ENCODE data around the gene THAP3.

DNA sequence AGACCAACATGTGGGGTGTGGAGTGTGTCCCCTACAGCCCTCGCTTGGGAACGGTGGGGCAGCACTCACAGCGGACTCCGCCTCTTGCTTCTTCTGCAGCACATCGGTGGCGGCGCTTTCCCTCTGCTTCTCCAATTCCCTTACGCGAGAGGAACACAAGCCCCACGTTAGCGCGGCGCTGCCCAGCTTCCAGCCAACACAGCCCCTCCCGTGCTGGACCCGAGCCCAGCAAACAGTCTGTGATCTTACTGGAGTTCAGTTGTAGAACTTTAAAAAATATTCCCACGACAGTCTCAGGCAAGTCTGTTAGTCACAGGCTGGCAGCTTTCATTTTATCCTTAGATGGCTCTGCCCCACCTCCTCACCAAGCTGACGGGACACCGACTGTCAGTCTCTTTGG, 13.6 kb downstream of the THAP3 start:
- TF ChIP-seq, protein P1, sequence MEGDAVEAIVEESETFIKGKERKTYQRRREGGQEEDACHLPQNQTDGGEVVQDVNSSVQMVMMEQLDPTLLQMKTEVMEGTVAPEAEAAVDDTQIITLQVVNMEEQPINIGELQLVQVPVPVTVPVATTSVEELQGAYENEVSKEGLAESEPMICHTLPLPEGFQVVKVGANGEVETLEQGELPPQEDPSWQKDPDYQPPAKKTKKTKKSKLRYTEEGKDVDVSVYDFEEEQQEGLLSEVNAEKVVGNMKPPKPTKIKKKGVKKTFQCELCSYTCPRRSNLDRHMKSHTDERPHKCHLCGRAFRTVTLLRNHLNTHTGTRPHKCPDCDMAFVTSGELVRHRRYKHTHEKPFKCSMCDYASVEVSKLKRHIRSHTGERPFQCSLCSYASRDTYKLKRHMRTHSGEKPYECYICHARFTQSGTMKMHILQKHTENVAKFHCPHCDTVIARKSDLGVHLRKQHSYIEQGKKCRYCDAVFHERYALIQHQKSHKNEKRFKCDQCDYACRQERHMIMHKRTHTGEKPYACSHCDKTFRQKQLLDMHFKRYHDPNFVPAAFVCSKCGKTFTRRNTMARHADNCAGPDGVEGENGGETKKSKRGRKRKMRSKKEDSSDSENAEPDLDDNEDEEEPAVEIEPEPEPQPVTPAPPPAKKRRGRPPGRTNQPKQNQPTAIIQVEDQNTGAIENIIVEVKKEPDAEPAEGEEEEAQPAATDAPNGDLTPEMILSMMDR (IDR thresholded peaks at IDR 0.05), result no peak
- no peak for TF ChIP-seq POLR2A (IDR thresholded peaks at IDR 0.05)
